HG03520 (cell line): Measurements from ENCODE around the gene TMEM245.
A peak's percentile ranks its signal among the peaks of the same experiment; 100 is the strongest.

Source experiments
- ATAC-seq: cut with Tn5 transposase; IDR thresholded peaks from one replicate; pipeline ENCODE4 v1.9.1; 2021; ENCODE audit warnings: mild to moderate bottlenecking, moderate library complexity; ENCODE audit not compliant: unreplicated experiment

The TMEM245 gene

DNA sequence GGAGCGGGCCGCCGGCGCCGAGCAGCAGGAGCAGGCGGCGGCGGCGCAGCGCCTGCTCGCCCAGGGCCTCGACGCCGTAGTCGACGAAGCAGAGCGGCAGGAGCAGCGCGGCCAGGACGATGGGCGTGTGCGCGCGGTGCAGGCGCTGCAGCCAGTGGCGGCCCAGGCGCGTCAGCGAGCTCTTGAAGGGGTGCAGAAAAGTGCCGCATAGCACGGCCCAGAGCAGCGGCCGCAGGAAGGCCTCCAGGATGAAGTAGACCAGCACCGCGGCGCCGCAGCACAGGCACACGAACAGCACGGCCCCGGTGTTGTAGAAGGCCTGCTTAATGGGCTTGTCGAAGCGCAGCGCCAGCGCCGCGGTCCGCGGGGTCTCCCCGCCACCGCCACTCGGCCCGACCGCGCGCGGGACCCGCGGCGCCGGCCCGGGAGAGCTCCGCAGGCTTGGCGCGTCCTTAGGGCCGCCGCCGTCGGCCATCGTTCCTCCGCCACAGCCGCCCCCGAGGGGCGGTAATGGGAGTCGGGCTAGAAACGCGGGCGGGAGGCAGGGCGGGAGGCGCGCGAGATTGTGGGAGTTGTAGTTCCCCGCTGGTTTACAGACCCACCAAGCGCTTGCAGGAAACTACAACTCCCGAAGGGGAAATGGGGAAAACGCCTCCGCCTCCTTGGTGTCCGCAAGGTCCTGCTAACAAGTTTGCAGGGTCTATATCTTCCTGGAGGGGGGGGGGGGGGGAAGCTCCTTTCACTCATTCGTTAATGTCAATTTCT is at the start of gene TMEM245:
Gene TMEM245, minus strand, starts transcription at position 509 of the 765 bp plus-strand sequence. Its CDS starts 34 bp downstream, at position 475.
- peak; percentile 87 for ATAC-seq

DNA sequence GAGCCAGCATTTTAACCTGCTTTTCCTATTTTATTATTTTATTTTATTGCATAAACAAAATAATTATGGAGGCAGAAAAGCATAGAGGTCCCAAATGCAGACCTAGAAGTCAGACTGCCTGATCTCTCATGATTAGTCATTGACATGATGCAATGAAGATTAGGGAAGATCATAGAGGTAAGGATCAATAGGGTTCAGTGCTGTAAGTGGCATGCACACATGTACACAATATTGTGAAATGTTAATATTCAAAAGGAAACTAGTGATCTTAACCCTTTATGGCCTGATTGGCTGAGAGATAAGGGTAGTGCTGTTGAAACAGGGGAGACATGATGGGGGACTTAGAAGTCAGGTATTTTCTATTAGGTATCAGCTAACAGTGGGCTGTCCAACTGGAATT is 48.4 kb upstream of the TMEM245 start:
- ATAC-seq = no peak

DNA sequence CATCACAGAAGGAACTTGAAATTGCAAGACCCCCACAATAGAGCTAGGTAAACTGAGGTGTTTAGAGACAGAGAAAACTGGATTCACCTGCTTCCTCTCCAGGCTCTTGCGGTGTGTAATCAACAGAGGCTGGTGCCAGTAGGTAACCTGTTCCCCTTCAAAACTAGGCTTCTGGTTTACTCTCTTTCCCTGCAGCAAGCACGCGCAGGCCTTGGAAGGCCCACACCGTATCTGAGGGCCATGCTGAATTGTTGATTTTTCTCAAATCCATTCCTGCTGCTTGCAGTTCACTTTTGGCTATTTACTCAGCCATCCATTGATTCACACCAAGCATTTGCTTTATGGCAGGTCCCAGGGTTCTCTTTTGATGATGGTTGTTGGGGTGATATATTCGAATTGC is 48.0 kb upstream of the TMEM245 start:
- no peak for ATAC-seq

DNA sequence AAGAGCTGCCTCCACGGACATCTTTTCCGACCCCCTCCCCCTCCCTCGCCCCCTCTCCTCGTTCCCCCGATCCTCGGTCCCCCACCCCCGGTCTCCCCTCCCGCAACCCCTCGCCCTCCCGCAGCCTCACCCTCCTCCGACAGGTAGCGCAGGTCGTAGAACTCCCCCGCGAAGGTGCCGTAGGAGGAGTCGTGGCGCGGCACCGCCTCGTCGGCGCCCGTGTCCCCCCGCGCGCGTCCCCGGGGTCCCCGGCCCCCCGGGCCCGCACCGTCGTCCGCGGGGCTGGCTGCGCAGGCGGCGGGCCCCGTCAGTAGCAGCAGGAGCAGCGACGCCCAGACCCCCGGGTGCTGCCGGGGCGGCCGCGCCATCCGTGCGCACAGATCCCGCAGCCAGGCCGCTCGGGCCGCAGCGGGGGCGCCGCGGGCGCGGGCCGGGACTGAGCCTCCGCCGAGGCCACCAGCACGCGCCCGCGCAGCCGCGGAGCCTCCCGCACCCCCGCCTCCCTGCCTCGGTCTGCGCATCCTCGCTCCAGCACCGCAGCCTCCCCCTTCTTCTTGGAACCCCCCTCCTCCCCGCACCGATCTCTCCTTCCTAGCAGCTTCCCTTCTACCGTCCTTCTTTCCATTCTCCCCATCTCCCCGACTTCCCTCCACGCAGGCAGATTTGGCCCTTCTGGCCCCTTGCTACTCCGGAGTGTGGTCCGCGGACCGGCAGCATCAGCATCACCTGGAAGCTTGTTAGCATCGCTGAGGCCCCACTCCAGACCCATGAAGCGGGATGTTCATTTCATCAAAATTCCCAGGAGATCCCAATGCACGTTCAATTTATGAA is 47.2 kb upstream of the TMEM245 start, which contains the start of gene FRRS1L:
Gene FRRS1L, minus strand, starts transcription at position 479 of the 831 bp plus-strand sequence. Its CDS starts 111 bp downstream, at position 368.
- ATAC-seq = no peak

DNA sequence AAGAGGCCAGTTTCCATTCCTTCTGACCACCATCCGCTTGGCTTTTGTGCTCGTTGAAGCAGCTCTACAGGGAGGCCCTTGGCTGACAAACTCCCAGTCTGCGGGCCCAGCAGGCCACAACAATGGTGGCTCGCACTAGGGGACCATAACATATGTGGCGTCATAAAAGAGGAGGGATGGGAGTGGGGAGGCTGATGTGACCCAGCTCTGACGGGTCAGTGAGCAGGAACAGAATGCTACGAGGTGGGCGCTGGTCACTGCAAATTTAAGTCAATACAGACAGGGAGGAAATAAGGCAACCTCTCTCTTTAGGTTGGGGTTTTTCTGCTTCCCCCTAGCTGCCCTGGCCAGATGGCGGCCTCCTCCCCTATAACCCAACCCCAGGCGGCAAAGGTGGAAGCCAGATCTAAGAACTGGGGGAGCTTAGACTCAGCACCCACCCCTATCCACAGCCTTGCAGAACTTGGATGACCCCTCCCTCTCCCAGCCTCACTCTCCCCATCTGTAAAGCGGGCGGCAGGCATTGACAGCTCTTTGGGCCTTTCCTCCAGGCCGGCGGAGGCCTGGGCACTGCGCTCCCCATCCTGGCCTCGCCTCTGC is 46.5 kb upstream of the TMEM245 start:
- no peak for ATAC-seq

DNA sequence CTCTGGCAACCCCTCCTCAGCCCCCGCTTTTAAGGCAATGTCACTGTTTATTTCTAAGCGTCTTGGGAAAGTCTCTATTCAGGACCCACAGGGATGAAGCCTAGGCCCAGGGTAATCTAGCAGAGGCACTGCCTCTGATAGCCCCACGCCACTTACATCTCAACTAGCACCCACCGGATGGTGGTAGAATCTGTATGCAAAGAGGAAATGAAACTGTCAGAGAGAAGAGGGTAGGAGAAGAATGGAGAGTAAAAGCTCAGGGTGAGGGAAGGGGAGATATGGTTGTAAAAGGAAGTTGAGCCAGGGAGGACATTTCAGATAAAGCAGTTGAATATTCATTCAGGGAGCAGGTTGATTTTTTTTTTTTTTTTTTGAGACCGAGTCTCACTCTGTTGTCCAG is 44.3 kb upstream of the TMEM245 start:
- ATAC-seq = peak; percentile 56

DNA sequence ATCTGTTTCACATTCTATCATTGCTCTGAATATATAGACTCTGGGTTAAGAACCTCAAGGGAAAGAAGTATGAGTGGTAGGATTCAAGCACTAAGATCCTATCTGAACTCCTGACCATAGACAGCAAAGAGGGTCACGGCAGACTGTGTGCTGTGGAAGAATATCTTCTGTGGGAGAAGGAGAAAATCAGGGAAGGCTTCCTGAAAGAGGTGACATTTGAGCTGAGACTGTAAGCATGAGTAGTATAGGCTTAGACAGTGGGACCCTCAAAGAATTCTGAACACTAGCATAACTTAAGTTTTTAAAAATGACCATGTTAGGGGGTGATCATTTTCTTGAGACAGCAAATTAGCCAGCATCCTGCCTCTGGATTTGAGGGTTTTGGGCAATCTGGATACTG is 43.4 kb upstream of the TMEM245 start:
- no peak for ATAC-seq

DNA sequence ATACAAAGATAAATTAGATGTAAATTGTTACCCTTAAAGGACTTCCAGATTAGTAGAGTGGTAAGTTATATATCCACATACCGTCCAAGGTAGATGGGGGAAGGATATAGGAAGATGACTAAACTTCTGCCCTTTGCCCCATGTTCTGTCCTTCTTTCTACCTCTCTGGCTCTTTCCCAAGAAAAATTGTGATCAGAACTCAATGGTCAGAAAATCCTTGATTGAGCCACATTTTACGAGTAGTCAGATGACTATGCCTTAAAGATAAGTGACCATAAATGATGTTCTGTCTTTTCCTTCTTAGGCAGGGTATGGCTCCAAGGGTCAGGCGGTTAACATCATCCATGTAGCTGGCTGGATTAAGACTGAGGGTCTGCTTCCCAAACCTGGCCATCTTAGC is 42.9 kb upstream of the TMEM245 start:
- ATAC-seq = no peak

DNA sequence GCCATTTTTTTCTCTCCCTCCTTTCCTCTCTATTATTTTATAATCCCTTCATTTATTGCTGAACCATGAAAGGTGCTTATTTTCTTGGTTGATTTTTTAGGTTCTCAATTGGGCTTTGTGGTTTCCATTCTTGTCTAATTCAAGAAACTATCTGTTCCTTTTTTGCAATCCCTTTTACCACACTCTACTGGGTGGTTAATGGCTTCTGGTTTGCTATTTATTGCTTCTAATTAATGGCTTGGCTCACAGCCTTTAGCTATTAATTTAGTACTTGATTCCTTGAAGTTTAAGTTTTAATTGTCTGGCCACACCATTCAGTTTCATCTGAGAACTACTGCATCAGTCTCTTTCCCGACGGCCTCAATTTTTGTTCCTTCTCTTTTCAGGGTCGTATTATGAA is 41.7 kb upstream of the TMEM245 start:
- no peak for ATAC-seq

DNA sequence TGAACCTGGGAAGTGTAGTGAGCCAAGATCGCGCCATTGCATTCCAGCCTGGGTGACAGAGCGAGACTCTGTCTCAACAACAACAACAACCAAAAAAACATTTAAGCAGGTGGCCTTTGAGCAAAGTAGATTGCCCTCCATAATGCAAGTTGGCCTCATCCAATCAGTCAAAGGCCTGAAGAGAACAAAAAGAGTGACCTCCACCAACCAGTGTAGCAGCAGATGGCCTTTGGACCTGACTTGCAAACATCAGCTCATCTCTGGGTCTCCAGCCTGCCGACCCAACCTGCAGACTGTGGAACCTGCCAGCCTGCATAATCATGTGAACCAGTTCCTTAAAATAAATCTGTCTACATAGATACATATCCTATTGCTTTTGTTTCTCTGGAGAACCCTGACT is 39.8 kb upstream of the TMEM245 start:
- ATAC-seq = no peak

DNA sequence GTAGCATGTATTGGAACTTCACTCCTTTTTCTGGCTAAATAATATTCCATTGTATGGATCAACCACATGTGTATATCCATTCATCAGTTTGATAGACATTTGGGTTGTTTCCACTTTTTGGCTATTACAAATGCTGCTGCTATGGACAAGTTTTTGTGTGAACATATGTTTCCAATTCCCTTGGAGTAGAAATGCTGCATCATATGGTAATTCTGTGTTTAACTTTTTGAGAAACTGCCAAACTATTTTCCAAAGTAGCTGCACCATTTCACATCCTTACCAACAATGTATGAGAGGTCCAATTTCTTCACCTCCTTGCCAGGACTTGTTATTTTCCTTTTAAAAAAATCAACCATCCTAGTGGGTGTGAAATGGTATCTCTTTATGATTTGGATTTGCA is 38.9 kb upstream of the TMEM245 start:
- ATAC-seq = no peak

DNA sequence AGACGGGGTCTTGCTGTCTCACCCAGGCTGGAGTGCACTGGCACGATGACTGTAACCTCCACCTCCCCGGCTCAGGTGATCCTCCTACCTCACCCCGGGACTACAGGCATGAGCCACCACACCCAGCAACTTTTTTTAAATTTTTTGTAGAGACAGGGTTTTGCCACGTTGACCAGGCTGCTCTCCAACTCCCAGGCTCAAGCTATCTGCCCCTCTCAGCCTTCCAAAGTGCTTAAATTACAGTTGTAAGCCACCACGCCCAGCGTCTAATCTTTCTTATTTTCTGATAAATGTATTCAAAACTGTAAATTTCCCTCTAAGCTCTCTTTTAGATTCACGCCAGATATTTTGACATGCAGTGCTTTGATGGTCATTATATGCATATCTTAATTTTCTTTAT is 37.0 kb upstream of the TMEM245 start:
- ATAC-seq = no peak

DNA sequence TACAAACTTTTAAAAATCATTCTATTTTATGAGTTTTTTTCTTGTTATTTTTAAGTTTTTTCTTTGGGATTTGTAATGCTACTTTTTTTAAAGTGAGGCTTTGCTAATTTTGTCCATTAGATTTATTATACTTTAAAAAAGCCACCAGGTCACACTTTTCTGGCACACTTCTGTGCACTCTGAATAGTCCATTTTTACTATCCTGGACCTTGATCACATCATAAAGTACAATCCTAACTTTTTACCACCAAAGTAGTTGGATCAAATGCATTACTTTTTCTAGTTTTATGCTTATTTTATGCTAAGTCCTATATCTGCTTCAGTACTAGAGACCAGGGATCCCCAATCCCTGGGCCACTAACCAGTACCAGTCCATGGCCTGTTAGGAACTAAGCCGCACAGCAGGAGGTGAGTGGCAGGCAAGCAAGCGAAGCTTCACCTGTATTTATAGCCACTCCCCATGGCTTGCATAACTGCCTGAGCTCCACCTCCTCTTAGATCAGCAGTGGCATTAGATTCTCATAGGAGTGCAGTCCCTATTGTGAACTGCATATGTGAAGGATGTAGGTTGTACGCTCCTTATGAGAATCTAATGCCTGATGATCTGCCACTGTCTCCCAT is 31.3 kb upstream of the TMEM245 start:
- ATAC-seq = no peak

DNA sequence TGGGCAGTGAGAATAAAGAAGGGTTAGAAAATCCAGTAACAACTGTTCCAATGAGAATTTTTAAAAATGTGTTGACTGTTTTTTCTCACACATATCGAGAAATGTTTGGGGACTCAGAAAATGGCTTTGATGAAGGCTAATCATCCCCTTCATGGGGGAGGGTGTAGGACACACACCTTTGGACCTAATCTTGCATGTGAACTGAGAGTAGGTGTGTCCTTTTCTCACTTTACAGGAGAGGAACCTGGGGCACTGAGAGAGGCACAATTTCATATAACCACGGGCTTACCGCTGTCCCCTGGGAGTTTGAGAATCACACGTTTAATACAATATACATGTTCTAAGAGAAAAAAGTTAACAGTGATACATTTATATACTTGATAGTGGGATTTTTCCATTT is 30.0 kb upstream of the TMEM245 start:
- ATAC-seq = no peak

DNA sequence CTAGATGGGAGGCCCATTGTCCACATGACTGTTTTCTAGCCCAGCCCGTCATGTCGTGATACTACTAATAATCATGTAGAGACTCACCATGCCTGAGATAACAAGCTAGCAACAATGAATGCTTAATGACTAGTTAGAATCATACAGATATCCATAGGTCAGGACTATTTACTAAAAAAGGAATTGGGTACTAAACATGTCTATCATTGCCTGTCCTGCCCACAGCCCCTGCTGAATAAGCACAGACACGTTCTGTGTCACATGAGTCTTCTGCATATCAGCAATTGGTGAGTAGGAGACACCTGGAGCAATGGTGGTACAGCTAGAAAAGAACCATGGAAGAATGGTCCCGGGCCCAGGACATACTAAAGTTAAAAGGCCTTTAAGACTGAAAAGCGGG is 29.3 kb upstream of the TMEM245 start:
- no peak for ATAC-seq

DNA sequence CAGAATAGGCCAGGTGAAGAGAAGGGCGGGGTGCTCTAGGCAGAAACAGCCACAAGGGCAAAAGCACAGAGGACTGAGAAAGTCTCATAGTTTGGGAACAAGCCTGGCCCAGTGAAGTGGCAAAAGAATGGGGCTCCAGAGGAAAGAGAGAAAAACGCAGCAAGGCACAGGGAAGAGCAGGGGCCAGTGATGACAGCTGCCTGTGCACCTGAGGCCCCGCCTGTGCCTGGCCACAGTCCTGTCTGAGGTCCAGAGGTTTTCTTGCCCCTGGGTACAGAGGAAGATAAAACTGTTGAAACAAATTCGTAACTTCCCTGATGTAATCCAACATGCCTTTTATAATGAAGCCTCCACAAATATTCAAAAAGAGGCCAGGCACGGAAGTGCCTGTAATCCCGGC is 25.3 kb upstream of the TMEM245 start:
- no peak for ATAC-seq

DNA sequence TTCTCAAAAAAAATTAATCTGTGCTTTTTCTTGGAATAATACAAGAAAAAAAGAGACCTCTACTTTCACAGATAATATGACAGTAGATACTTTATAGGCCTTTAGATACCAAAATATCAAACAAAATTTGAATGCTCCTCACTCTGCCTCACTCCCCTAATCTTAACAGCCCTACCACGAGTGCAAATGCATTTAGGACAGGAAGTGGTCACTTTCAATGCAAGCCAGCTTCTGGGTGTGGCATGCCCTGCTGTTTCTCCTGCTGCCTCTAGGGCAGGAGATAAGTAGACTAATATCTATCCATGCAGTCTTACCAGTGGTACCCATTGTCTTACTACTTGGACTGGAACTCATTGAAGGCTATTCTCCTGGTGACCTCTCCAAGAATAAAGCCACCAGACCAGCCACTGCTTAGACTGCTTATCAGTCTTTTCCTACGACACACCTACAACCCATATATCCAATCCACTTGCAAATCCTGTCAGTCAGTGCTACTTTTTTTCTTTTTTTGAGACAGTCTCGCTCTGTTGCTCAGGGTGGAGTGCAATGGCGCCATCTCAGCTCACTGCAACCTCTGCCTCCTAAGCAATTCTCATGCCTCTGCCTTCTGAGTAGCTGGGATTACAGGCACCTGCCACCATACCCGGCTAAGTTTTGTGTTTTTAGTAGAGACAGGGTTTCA is 24.3 kb upstream of the TMEM245 start:
- peak; percentile 98 for ATAC-seq

DNA sequence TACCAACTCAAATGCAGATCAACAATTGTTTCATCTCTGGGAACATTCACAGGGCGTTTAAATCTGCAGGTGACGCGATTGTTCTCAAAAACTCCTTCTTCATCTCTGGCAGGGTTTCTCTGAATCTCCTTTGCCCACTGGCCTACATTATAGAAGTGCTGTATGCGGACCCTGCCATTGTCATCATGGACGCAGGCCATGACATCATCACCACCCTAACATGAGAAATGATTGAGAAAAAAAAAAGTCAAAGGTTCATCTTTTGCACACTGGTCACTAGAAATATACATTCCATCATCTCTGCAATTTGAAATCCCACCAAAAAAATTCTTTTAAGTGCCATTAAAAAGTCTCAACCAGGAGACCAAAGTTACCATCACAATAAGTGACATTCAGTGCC is 21.6 kb upstream of the TMEM245 start:
- ATAC-seq = no peak

DNA sequence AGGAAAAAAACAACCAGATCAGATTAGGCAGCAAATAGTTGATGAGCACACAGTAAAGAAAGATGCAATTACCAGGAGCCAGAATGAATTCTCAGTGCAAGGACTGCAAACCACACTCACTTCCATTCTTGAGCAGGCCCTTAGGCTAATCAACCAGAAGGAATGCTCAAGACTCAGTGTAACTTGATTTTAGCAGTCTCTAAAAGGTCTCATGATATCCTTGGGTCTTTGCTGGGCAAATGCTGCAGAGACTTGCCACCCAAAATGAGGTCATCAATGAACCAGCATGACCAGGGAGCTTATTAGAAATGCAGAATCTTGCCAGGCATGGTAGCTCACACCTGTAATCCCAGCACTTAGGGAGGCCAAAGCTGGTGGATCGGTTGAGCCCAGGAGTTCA is 20.1 kb upstream of the TMEM245 start:
- no peak for ATAC-seq

DNA sequence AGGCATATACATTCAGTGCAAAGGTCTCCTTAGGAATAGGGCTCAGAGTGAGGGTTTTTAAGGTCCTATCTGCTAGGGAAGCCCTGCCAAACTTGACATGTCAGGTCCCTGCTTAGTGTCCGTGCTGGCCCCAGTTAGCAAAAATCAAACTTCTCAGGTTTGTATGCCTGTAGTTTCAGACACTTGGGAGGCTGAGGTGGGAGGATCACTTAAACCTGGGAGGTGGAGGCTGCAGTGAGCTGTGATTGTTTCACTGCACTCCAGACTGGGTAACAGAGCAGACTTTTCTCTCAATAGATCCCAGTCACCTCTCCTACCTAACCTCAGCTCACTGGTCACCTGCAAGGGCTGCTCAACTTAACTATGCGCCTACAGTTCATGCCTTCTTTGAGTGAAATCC is 18.7 kb upstream of the TMEM245 start:
- no peak for ATAC-seq

DNA sequence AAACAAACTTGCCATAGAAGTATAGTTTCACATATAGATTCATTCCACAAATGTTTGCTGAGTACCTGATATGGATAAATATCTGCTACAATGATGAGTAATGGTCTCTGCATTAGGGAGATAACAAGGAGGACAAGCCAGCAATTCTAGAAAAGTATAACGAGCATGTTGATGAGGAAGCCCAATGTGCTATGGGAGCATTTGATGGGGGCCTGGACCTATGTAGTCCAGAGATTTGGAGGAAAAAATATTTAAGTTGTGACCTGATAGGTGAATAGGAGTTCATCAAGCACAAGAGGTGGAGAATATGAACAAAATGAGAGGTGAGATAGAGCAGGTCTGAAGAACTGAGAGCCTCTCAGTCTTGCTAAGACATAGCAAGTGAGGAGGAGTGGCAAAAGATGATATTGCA is 14.4 kb upstream of the TMEM245 start:
- ATAC-seq = no peak
